ENCODE measurements around the gene SCIN. TPM values are rescaled to one million over a fixed set of nuclear protein-coding genes. Genes with fewer than 3 reads are reported as not detected.

SCIN gene
- total and polyA plus RNA-seq, 4 donors = 4.5 to 24.7 (median 11.4) TPM

DNA sequence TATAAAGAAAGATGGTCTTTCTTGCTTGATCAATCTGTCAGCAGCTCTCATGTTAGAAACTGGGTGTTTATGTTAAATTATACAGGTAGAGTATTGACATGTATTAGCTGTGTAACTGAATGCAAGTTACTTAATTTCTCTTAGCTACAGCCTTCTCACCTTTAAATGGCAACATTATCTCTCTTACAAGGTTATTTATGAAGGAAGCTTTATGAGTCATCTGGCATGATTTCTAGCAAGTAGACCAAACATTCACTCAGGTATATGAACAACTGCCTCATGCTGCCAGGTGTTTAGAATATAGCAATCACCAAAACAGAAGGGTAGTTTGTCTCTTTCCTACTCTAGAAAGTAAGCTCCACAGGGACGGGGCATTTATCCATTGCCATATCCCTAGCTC lies 125.4 kb downstream of the SCIN start:
- Histone ChIP-seq H3K4me1 (ENCODE audit: control insufficient read depth in 5 of 5, insufficient read depth in 5 of 5, low read length in 5 of 5) (peaks cover 0 to 4% (median 0%) of the 10 kb centered on the region in 5 donors), H3K27me3 (ENCODE audit: control insufficient read depth in 3 of 3, insufficient read depth in 3 of 3, low read length in 2 of 3) (no peaks in the 10 kb centered on the region), H3K9me3 (ENCODE audit: control insufficient read depth in 4 of 4, insufficient read depth in 3 of 4, low read length in 3 of 4) (peaks cover 0 to 2% (median 0%) of the 10 kb centered on the region in 4 donors), H3K27ac (ENCODE audit: low read depth in 1 of 2, low read length in 1 of 2) (no peak overlapping the region), H3K36me3 (ENCODE audit: control insufficient read depth in 4 of 4, insufficient read depth in 4 of 4, low read length in 4 of 4) (no peaks in the 10 kb centered on the region), H3K9ac (ENCODE audit: insufficient read depth in 1 of 2, low read length in 2 of 2) (no peak overlapping the region), H3K4me3 (no peak overlapping the region)
- ATAC-seq (ENCODE audit: insufficient read depth, low FRiP score) (no peak), DNase-seq (no peak)
- 91 to 100% methylated on average over 1 of the region's 1 CpG for WGBS, 2 donors
- TF ChIP-seq, protein P1, sequence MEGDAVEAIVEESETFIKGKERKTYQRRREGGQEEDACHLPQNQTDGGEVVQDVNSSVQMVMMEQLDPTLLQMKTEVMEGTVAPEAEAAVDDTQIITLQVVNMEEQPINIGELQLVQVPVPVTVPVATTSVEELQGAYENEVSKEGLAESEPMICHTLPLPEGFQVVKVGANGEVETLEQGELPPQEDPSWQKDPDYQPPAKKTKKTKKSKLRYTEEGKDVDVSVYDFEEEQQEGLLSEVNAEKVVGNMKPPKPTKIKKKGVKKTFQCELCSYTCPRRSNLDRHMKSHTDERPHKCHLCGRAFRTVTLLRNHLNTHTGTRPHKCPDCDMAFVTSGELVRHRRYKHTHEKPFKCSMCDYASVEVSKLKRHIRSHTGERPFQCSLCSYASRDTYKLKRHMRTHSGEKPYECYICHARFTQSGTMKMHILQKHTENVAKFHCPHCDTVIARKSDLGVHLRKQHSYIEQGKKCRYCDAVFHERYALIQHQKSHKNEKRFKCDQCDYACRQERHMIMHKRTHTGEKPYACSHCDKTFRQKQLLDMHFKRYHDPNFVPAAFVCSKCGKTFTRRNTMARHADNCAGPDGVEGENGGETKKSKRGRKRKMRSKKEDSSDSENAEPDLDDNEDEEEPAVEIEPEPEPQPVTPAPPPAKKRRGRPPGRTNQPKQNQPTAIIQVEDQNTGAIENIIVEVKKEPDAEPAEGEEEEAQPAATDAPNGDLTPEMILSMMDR (IDR thresholded peaks at IDR 0.05; ENCODE audit: control extremely low read depth, extremely low read depth) = no peak

DNA sequence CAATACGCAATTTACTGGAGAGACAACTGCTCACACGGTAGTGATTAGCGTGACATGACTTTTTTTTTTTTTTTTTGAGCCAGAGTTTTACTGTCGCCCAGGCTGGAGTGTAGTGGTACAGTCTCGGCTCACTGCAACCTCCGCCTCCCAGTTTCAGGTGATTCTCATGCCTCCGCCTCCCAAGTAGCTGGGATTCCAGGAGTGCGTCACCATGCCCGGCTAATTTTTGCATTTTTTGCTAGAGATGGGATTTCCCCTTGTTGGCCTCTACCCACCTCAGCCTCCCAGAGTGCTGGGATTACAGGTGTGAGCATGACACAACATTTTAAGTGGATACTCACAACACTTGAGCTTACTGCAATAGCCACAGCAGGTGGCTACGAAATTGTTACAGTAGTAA lies 128.8 kb downstream of the SCIN start:
- WGBS, 2 donors = 94 to 95% methylated on average over 10 of the region's 10 CpGs
- Histone ChIP-seq H3K36me3 (ENCODE audit: control insufficient read depth in 4 of 4, insufficient read depth in 4 of 4, low read length in 4 of 4) (no peaks in the 10 kb centered on the region), H3K9me3 (ENCODE audit: control insufficient read depth in 4 of 4, insufficient read depth in 3 of 4, low read length in 3 of 4) (peaks cover 0 to 4% (median 1%) of the 10 kb centered on the region in 4 donors), H3K4me3 (no peak overlapping the region), H3K9ac (ENCODE audit: insufficient read depth in 1 of 2, low read length in 2 of 2) (no peak overlapping the region), H3K27me3 (ENCODE audit: control insufficient read depth in 3 of 3, insufficient read depth in 3 of 3, low read length in 2 of 3) (no peaks in the 10 kb centered on the region), H3K4me1 (ENCODE audit: control insufficient read depth in 5 of 5, insufficient read depth in 5 of 5, low read length in 5 of 5) (peaks cover 0 to 4% (median 0%) of the 10 kb centered on the region in 5 donors), H3K27ac (ENCODE audit: low read depth in 1 of 2, low read length in 1 of 2) (no peak overlapping the region)
- TF ChIP-seq, protein P1 (IDR thresholded peaks at IDR 0.05; ENCODE audit: control extremely low read depth, extremely low read depth) = no peak
- no peak for ATAC-seq (ENCODE audit: insufficient read depth, low FRiP score)
- DNase-seq = no peak

DNA sequence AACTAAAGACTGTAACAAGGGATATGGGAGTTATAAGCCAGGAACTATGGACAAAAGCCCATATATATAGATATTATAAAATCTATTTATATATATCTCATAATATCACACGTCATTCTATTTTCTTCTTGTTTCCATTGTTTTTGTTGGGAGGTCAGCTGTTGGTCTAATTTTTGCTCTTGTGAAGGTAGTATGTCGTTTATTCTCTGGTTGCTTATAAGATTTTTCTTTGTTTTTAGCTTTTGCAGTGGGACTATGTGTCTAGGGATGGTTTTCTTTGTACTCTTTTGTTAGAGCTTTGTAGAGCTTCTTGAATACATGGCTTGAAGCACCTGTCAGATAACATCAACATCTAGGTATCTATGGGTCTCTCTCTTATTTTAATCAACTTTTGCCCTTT lies 130.9 kb downstream of the SCIN start:
- no peak overlapping the region for H3K9ac ChIP-seq (ENCODE audit: insufficient read depth in 1 of 2, low read length in 2 of 2)
- no peaks in the 10 kb centered on the region for H3K27me3 ChIP-seq (ENCODE audit: control insufficient read depth in 3 of 3, insufficient read depth in 3 of 3, low read length in 2 of 3)
- H3K4me1 ChIP-seq (ENCODE audit: control insufficient read depth in 5 of 5, insufficient read depth in 5 of 5, low read length in 5 of 5) = peaks cover 0 to 1% (median 0%) of the 10 kb centered on the region in 5 donors
- TF ChIP-seq, protein P1 (IDR thresholded peaks at IDR 0.05; ENCODE audit: control extremely low read depth, extremely low read depth) = no peak
- no peak overlapping the region for H3K4me3 ChIP-seq
- no peak overlapping the region for H3K27ac ChIP-seq (ENCODE audit: low read depth in 1 of 2, low read length in 1 of 2)
- ATAC-seq (ENCODE audit: insufficient read depth, low FRiP score) (no peak), DNase-seq (no peak)
- 92 to 93% methylated on average over 2 of the region's 2 CpGs for WGBS, 2 donors
- H3K36me3 ChIP-seq (ENCODE audit: control insufficient read depth in 4 of 4, insufficient read depth in 4 of 4, low read length in 4 of 4) = no peaks in the 10 kb centered on the region
- H3K9me3 ChIP-seq (ENCODE audit: control insufficient read depth in 4 of 4, insufficient read depth in 3 of 4, low read length in 3 of 4) = peaks cover 0 to 4% (median 1%) of the 10 kb centered on the region in 4 donors

DNA sequence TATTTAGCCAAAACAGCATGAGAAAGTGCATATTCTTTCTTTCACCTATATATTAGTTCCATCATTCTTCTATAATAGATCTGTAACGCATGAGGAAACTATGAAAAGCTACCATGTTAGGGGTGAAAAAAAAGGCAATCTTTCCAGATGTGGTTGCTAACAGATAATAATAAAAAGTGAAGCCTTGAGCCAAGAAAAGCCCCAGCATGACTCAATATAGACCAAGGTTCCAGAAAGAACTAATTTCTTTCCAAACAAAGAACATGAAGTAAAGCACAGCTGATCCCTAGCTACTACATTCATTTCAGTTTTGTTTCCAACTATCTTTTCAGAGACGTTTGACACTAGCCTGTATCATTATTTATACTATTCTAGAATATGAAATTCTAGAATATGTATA lies 133.4 kb downstream of the SCIN start:
- TF ChIP-seq, protein P1 (IDR thresholded peaks at IDR 0.05; ENCODE audit: control extremely low read depth, extremely low read depth) = no peak
- ATAC-seq (ENCODE audit: insufficient read depth, low FRiP score) = no peak
- Histone ChIP-seq H3K9ac (ENCODE audit: insufficient read depth in 1 of 2, low read length in 2 of 2) (no peak overlapping the region), H3K9me3 (ENCODE audit: control insufficient read depth in 4 of 4, insufficient read depth in 3 of 4, low read length in 3 of 4) (peaks cover 0 to 4% (median 1%) of the 10 kb centered on the region in 4 donors), H3K36me3 (ENCODE audit: control insufficient read depth in 4 of 4, insufficient read depth in 4 of 4, low read length in 4 of 4) (no peaks in the 10 kb centered on the region), H3K4me1 (ENCODE audit: control insufficient read depth in 5 of 5, insufficient read depth in 5 of 5, low read length in 5 of 5) (peaks cover 0 to 3% (median 0%) of the 10 kb centered on the region in 5 donors), H3K4me3 (no peak overlapping the region), H3K27ac (ENCODE audit: low read depth in 1 of 2, low read length in 1 of 2) (no peak overlapping the region), H3K27me3 (ENCODE audit: control insufficient read depth in 3 of 3, insufficient read depth in 3 of 3, low read length in 2 of 3) (no peaks in the 10 kb centered on the region)
- DNase-seq = no peak
- 57 to 95% methylated on average over 2 of the region's 2 CpGs for WGBS, 2 donors

Data from lung (tissue), 12 donors.